T47D (cell line): Measurements from ENCODE around the gene MALRD1.

ENCODE experiments used
- DNase-seq, 2 experiments: peaks; one replicate each; pipeline versions ENCODE4 v3.0.0 to v3.0.0-alpha.2; 2011 to 2012; ENCODE audit warnings: low read depth in 1 of 2, low spot score in 1 of 2
- JUND ChIP-seq: IDR thresholded peaks from 2 replicates; pipeline ENCODE4 v1.6.1; 2012; ENCODE audit warnings: low read depth
- in situ Hi-C: cut with HindIII; loops from 2 replicates; pipeline ENCODE4 v1.10.0; 2016; ENCODE audit warnings: low sequenced_read_pairs, low pct_unique_long_range_greater_than_20kb

The MALRD1 gene

GRCh38 chr10:19048489-19048888 is at the start of gene MALRD1:
Gene MALRD1, plus strand, starts transcription at chr10:19048801. Its CDS starts 138 bp downstream, at chr10:19048939.
- in situ Hi-C loops: no loop called here
- no peak for DNase-seq
- TF ChIP-seq JUND: no peak

GRCh38 chr10:19003341-19003740 is 45.3 kb upstream of the MALRD1 start:
- in situ Hi-C loops: no loop called here
- DNase-seq: no peak
- TF ChIP-seq JUND: no peak

GRCh38 chr10:19012111-19012510 is 36.5 kb upstream of the MALRD1 start:
- in situ Hi-C loops: no loop called here
- TF ChIP-seq JUND: no peak
- DNase-seq: no peak

- in situ Hi-C loops: no loop called here
- TF ChIP-seq JUND: no peak
- DNase-seq: no peak
Measured at GRCh38 chr10:19014034-19014433, 34.6 kb upstream of the MALRD1 start.

GRCh38 chr10:19014498-19014897 is 34.1 kb upstream of the MALRD1 start:
- no peak for TF ChIP-seq JUND
- in situ Hi-C loops: no loop called here
- DNase-seq: no peak

GRCh38 chr10:19017116-19017890 is 31.3 kb upstream of the MALRD1 start:
- no peak for DNase-seq
- no peak for TF ChIP-seq JUND
- in situ Hi-C loops: no loop called here

- DNase-seq: no peak
- in situ Hi-C loops: no loop called here
- no peak for TF ChIP-seq JUND
Measured at GRCh38 chr10:19021162-19021561, 27.4 kb upstream of the MALRD1 start.

GRCh38 chr10:19024611-19025010 is 24.0 kb upstream of the MALRD1 start:
- no peak for DNase-seq
- in situ Hi-C loops: no loop called here
- TF ChIP-seq JUND: no peak

GRCh38 chr10:19031763-19032162 is 16.8 kb upstream of the MALRD1 start:
- DNase-seq: no peak
- in situ Hi-C loops: no loop called here

GRCh38 chr10:19033741-19034140 is 14.9 kb upstream of the MALRD1 start:
- in situ Hi-C loops: no loop called here
- TF ChIP-seq JUND: no peak
- no peak for DNase-seq

More at GRCh38 chr10:19031763-19032162, 16.8 kb upstream of the MALRD1 start:
- no peak for TF ChIP-seq JUND

- no peak for DNase-seq
- TF ChIP-seq JUND: no peak
- in situ Hi-C loops: no loop called here
Measured at GRCh38 chr10:19041171-19041570, 7.4 kb upstream of the MALRD1 start.

- in situ Hi-C loops: no loop called here
Measured at GRCh38 chr10:19043431-19043830, 5.2 kb upstream of the MALRD1 start.

GRCh38 chr10:19046679-19047078 is 1.9 kb upstream of the MALRD1 start:
- no peak for DNase-seq
- TF ChIP-seq JUND: no peak
- in situ Hi-C loops: no loop called here

More at GRCh38 chr10:19043431-19043830, 5.2 kb upstream of the MALRD1 start:
- TF ChIP-seq JUND: no peak
- DNase-seq: no peak

- TF ChIP-seq JUND: no peak
- in situ Hi-C loops: no loop called here
- DNase-seq: no peak
Measured at GRCh38 chr10:19048891-19049290, 290 bp downstream of the MALRD1 start.
